Lung (tissue), 12 donors: ENCODE data around the gene RSPO4. TPM values are rescaled to one million over a fixed set of nuclear protein-coding genes. Genes with fewer than 3 reads are reported as not detected.
"Not testable (repeated sequence)": the region's sequence is repeated elsewhere in the genome, so short reads cannot be mapped to it uniquely, and the experiment has no call there.

Experiments
- ATAC-seq: fragments of 200-7000 bp; cut with Tn5 transposase; one replicate; pipeline ENCODE4 v1.9.1; 2020; ENCODE audit warnings: moderate number of reproducible peaks; ENCODE audit not compliant: insufficient read depth, low FRiP score
- DNase-seq, 3 donors: peaks; one replicate each; pipeline ENCODE4 v3.0.0-alpha.2; 2013 to 2017
- H3K27ac ChIP-seq, 2 donors: one replicate each; pipeline ENCODE4 v1.5.1; 2013; ENCODE audit warnings: mild to moderate bottlenecking in 2 of 2, moderate library complexity in 2 of 2, control low read depth in 1 of 2, inconsistent platforms in 1 of 2, low read depth in 1 of 2, low read length in 1 of 2
- H3K27me3 ChIP-seq, 3 donors: one replicate each; pipeline ENCODE4 v1.5.1; 2013; ENCODE audit warnings: low read length in 2 of 3; ENCODE audit not compliant: control insufficient read depth in 3 of 3, insufficient read depth in 3 of 3
- H3K36me3 ChIP-seq, 4 donors: one replicate each; pipeline ENCODE4 v1.5.1; 2013; ENCODE audit warnings: low read length in 4 of 4, mild to moderate bottlenecking in 1 of 4, moderate library complexity in 1 of 4; ENCODE audit not compliant: control insufficient read depth in 4 of 4, insufficient read depth in 4 of 4
- H3K4me1 ChIP-seq, 5 donors: one replicate each; pipeline ENCODE4 v1.5.1; 2013; ENCODE audit warnings: low read length in 5 of 5, mild to moderate bottlenecking in 2 of 5, moderate library complexity in 1 of 5; ENCODE audit not compliant: control insufficient read depth in 5 of 5, insufficient read depth in 5 of 5
- H3K4me3 ChIP-seq: one replicate; pipeline ENCODE4 v1.5.1; 2013; ENCODE audit warnings: mild to moderate bottlenecking, control low read depth, moderate library complexity
- H3K9ac ChIP-seq, 2 donors: one replicate each; pipeline ENCODE4 v1.5.1; 2013; ENCODE audit warnings: low read length in 2 of 2, control low read depth in 1 of 2; ENCODE audit not compliant: insufficient read depth in 1 of 2
- H3K9me3 ChIP-seq, 4 donors: one replicate each; pipeline ENCODE4 v1.5.1; 2013; ENCODE audit warnings: low read length in 3 of 4, mild to moderate bottlenecking in 1 of 4, moderate library complexity in 1 of 4; ENCODE audit not compliant: control insufficient read depth in 4 of 4, insufficient read depth in 3 of 4
- WGBS, 2 donors: extraction: QIAGEN DNeasy Blood & Tissue Kit; methylation state at CpG; one replicate each; pipeline ENCODE4 v1.1.7; 2013; 5-methylcytosine and 5-hydroxymethylcytosine counted together
- polyA plus RNA-seq, 2 donors: library from polyadenylated mRNA; stranded (reverse); fragments of 200-250 nt; gene quantifications; one replicate each; pipeline ENCODE4 v1.2.1, GENCODE V29; 2013
- total RNA-seq, 2 donors: library from RNA; depleted of rRNA in 1 of 2; stranded (reverse); fragments of >200 nt in 1 of 2; gene quantifications; one replicate each; pipeline ENCODE4 v1.2.1, GENCODE V29; 2014 to 2021
- TF ChIP-seq, protein P1 (sequence below): IDR thresholded peaks from 2 replicates; pipeline ENCODE4 v1.5.1; 2012; ENCODE audit warnings: mild to moderate bottlenecking; ENCODE audit errors: control extremely low read depth, extremely low read depth
- donor health status: control.
- donor health status: control.
- donor health status: Bipolar disorder and iron deficiency.
- donor health status: healthy.
- donor health status: DM: yes; HTN: yes; CAD: no.

Gene RSPO4
- total and polyA plus RNA-seq, 4 donors = 1.00 to 7.4 (median 2.5) TPM

DNA sequence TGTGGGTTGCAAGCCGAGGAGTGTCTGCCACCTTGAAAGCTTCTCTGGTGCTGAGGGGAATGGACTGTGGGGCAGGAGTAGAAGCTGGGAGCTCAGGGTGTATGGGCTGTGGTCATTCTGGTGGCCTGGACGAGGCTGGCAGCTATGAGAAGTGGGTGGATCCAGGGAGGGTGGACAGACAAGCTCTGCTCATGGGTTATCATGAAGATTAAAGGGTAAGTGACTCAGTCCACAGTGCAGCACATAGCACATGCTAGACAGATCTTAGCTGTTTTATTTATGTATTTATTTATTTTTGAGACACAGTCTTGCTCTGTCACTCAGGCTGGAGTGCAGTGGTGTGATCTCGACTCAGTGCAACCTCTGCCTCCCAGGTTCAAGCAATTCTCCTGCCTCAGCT lies 13.8 kb downstream of the RSPO4 start:
- H3K27ac ChIP-seq = no peak overlapping the region
- peaks cover 0 to 5% (median 0%) of the 10 kb centered on the region in 3 donors for H3K27me3 ChIP-seq
- ATAC-seq = no peak
- H3K9me3 ChIP-seq = no peaks in the 10 kb centered on the region
- H3K36me3 ChIP-seq = no peaks in the 10 kb centered on the region
- H3K4me3 ChIP-seq = no peak overlapping the region
- TF ChIP-seq, protein P1, sequence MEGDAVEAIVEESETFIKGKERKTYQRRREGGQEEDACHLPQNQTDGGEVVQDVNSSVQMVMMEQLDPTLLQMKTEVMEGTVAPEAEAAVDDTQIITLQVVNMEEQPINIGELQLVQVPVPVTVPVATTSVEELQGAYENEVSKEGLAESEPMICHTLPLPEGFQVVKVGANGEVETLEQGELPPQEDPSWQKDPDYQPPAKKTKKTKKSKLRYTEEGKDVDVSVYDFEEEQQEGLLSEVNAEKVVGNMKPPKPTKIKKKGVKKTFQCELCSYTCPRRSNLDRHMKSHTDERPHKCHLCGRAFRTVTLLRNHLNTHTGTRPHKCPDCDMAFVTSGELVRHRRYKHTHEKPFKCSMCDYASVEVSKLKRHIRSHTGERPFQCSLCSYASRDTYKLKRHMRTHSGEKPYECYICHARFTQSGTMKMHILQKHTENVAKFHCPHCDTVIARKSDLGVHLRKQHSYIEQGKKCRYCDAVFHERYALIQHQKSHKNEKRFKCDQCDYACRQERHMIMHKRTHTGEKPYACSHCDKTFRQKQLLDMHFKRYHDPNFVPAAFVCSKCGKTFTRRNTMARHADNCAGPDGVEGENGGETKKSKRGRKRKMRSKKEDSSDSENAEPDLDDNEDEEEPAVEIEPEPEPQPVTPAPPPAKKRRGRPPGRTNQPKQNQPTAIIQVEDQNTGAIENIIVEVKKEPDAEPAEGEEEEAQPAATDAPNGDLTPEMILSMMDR = no peak
- H3K4me1 ChIP-seq = peaks cover 0 to 8% (median 0%) of the 10 kb centered on the region in 5 donors
- 68 to 81% methylated on average over 3 of the region's 3 CpGs for WGBS, 2 donors
- H3K9ac ChIP-seq = no peak overlapping the region
- no peak for DNase-seq

DNA sequence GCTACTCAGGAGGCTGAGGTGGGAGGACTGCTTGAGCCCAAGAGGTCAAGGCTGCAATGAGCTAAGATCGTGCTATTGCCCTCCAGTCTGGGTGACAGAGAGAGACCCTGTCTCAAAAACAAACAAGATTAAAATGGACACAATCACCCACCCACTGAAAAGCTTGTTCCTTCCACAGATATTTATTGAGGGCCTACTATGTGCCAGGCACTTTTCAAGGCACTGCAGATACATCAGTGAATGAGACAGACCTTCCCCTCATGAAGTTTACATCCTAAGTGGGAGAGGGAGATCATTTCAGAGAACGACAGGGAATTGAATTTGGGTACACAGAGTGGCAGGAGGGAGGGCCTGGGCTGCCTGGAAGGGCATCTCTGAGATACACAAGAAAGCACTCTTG lies 14.4 kb downstream of the RSPO4 start:
- WGBS, 2 donors = 61 to 64% methylated on average over 2 of the region's 2 CpGs
- DNase-seq (no peak), ATAC-seq (no peak)
- H3K9ac ChIP-seq = no peak overlapping the region
- TF ChIP-seq, protein P1 = no peak
- peaks cover 0 to 8% (median 0%) of the 10 kb centered on the region in 5 donors for H3K4me1 ChIP-seq
- peaks cover 0 to 5% (median 0%) of the 10 kb centered on the region in 3 donors for H3K27me3 ChIP-seq
- no peak overlapping the region for H3K27ac ChIP-seq
- H3K4me3 ChIP-seq = no peak overlapping the region
- peaks cover 0 to 2% (median 0%) of the 10 kb centered on the region in 4 donors for H3K9me3 ChIP-seq
- no peaks in the 10 kb centered on the region for H3K36me3 ChIP-seq

DNA sequence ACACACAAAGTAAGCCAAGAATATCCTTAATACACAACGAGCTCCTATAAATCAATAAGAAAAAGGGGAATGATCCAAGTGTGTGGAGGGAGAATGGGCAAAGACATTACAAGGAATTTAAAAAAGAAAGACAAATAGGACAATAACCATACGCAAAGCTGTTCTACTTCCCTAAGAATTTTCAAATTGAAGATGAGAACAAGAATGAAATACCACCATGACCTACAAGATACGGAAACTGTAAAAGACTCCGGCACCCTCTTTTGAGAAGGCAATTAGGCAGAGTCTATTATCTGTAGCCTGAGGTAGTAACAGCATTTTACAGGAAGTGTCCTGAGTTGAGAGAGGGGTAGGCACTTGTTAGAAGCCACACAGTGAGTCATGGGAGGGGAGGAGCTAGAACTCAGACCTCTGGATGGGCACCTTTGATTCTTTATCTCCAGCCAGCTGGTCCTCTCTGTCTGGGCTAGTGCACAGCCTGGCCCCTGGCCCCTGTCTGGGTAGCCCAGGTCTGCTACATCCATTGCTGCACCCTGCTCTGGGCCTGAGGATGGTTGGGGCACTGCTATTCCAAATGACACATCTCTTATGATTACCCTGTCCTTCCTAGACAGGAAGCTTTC lies 15.3 kb downstream of the RSPO4 start:
- H3K36me3 ChIP-seq = no peaks in the 10 kb centered on the region
- ATAC-seq (no peak), DNase-seq (no peak)
- H3K4me3 ChIP-seq = no peak overlapping the region
- TF ChIP-seq, protein P1 = no peak
- 87 to 89% methylated on average over 4 of the region's 4 CpGs for WGBS, 2 donors
- peaks cover 0 to 6% (median 0%) of the 10 kb centered on the region in 4 donors for H3K9me3 ChIP-seq
- peaks cover 0 to 2% (median 0%) of the 10 kb centered on the region in 3 donors for H3K27me3 ChIP-seq
- no peak overlapping the region for H3K9ac ChIP-seq
- peaks cover 0 to 8% (median 0%) of the 10 kb centered on the region in 5 donors for H3K4me1 ChIP-seq
- H3K27ac ChIP-seq = no peak overlapping the region

DNA sequence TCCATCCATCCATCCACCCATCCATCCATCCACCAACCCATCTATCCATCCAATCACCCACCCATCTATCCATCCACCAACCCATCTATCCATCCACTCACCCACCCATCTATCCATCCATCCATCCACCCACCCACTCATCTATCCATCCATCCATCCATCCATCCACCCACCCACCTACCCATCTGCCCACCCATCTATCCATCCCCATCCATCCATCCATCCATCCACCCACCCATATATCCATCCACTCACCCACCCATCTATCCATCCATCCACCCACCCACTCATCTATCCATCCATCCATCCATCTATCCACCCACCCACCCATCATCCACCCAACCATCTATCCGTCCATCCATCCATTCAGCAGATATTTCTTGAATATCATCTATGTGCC lies 17.1 kb downstream of the RSPO4 start:
- H3K27me3 ChIP-seq, H3K9me3 ChIP-seq, ATAC-seq, H3K9ac ChIP-seq, H3K4me3 ChIP-seq, DNase-seq, H3K4me1 ChIP-seq, H3K36me3 ChIP-seq, H3K27ac ChIP-seq: not testable (repeated sequence)
- WGBS, 2 donors = 89 to 95% methylated on average over 1 of the region's 1 CpG
